Right lung (tissue), 5 donors: ENCODE data around the gene SPPL3. TPM values are rescaled to one million over a fixed set of nuclear protein-coding genes. Genes with fewer than 3 reads are reported as not detected.
"Not testable (repeated sequence)": the region's sequence is repeated elsewhere in the genome, so short reads cannot be mapped to it uniquely, and the experiment has no call there.

Source experiments
- DNase-seq, 2 donors: peaks; one replicate each; pipeline ENCODE4 v3.0.0-alpha.2; 2013
- polyA plus RNA-seq, 5 donors: library from polyadenylated mRNA; unstranded; fragments of 120-200 nt; gene quantifications; one replicate each; pipeline versions ENCODE4 v1.2.1 to v1.2.3, GENCODE V29; 2013; ENCODE audit warnings: inconsistent platforms in 1 of 5, low replicate concordance in 1 of 5; ENCODE audit not compliant: insufficient read length in 5 of 5, insufficient read depth in 1 of 5

The SPPL3 gene
- polyA plus RNA-seq, 5 donors: 67.1 to 76.6 (median 75.5) TPM

GRCh38 chr12:120755269-120755668, 148.9 kb downstream of the SPPL3 start:
- DNase-seq: no peak

GRCh38 chr12:120754792-120755191, 149.4 kb downstream of the SPPL3 start:
- no peak for DNase-seq

- DNase-seq: no peak
Measured at GRCh38 chr12:120751389-120751788, 152.8 kb downstream of the SPPL3 start.

- no peak for DNase-seq
Measured at GRCh38 chr12:120750806-120751205, 153.4 kb downstream of the SPPL3 start.

DNA sequence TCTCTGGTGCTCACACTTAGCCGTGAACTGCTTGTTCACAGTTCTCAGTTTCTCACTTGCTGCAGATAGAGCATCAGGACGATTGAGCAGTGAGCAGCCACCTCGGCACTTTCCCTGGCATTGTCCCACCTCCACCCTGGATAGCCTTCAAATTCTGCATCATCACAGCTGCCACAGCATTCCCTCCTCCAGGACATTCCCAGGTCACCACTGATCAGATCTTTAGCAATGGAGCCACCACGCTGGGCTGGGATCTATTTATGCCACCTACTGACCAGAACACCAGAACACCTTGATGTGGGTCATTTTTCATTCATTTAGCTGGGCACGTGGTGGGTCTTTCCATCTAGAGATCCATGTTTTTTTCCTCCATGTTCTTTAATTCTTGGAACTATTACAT, 154.9 kb downstream of the SPPL3 start:
- DNase-seq: no peak

GRCh38 chr12:120748242-120748641, 155.9 kb downstream of the SPPL3 start:
- DNase-seq: no peak

GRCh38 chr12:120744922-120745493, 159.2 kb downstream of the SPPL3 start:
- DNase-seq: no peak

GRCh38 chr12:120741476-120742421, 162.4 kb downstream of the SPPL3 start:
- DNase-seq: no peak

GRCh38 chr12:120740871-120741270, 163.3 kb downstream of the SPPL3 start:
- DNase-seq: no peak

GRCh38 chr12:120739821-120740613, 164.1 kb downstream of the SPPL3 start:
- DNase-seq: no peak

DNA sequence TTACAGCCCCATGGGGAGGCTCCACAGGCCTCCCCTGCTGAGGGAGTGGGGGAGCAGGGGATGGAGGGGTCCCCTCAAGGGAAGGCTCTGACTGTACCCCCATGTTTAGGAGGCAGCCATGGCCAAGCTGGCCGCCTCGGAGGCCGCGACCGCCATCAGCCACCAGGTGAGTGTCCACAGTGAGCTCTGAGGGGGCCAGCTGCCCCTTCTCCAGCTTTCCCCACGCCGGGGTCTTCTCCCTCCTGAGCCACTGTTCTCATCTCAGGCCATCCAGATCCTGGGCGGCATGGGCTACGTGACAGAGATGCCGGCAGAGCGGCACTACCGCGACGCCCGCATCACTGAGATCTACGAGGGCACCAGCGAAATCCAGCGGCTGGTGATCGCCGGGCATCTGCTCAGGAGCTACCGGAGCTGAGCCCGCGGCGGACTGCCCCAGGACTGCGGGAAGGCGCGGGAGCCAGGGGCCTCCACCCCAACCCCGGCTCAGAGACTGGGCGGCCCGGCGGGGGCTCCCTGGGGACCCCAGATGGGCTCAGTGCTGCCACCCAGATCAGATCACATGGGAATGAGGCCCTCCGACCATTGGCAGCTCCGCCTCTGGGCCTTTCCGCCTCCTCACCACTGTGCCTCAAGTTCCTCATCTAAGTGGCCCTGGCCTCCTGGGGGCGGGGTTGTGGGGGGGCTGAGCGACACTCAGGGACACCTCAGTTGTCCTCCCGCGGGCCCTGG, 165.0 kb downstream of the SPPL3 start:
- DNase-seq: no peak

- no peak for DNase-seq
Measured at GRCh38 chr12:120738252-120739030, 165.7 kb downstream of the SPPL3 start.

DNA sequence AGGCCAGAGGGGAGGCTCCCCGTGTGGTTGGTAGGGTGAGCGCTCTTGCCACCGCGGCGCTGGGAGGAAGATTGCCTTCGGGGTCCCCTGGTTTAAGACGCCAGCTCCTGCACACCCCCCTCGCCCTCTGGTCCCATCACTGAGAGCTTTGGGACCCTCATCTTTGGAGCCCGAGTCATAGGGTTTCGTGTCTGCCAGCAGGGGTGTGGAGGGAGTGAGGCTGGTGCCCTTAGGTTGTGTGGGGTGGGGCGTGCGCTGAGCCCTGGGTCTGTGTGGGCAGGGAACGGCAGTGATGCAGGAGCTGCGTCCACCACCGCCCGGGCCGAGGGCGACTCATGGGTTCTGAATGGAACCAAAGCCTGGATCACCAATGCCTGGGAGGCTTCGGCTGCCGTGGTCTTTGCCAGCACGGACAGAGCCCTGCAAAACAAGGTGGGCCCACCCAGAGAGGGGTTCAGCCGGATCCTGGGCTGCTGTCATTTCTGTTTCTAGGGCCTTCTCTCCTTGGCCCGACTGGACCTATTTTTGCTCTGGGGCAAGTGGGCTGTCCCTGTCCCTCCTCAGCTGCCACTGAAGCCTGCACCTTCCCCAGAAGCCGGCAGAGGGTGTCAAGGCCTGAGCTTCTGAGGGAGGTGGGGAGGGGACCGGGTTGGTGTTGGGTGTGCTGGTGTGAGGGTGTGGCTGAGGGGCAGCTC, 166.5 kb downstream of the SPPL3 start:
- DNase-seq: no peak

DNA sequence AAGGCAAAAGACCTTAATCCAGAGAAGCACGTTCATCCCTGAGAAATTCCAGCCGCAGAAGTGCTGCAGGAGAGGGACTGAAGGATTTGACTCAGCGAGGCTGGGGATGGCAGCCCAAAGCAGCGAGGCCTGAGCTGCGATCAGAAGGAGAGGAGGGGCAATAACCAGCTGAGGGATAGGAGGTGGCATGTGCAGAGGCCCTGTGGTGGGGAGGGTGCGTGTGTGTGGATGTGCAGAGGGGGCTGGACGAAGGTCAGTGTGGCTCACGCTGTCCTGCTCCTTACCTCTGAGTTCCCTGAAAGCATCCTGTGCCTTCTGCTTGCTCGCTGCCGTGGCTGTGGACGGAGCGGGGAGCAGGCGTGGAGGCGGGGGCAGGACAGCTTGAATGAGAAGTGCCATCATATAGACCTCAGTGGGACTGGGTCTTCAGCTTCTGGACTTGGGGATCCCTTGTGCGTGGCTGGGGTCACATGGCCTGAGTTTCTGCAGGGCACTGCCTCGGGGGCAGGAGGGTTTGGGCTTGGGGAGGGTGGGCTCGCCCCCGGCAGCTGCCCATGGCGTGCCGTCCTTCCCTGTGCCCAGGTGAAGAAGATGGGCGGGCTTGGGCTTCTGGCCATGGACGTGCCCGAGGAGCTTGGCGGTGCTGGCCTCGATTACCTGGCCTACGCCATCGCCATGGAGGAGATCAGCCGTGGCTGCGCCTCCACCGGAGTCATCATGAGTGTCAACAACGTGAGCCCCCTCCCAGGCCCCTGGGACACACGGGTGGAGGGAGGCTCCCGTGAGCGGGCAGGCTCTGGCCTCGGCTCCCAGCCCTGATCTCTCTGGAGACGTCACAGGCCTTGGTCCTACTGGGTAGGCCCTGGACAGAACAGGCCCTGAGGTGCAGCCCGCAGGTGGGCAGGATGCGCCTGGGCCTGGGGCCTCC, 167.5 kb downstream of the SPPL3 start:
- no peak for DNase-seq

- DNase-seq: no peak
Measured at GRCh38 chr12:120735181-120735580, 169.0 kb downstream of the SPPL3 start.

- no peak for DNase-seq
Measured at GRCh38 chr12:120734210-120734609, 169.9 kb downstream of the SPPL3 start.

DNA sequence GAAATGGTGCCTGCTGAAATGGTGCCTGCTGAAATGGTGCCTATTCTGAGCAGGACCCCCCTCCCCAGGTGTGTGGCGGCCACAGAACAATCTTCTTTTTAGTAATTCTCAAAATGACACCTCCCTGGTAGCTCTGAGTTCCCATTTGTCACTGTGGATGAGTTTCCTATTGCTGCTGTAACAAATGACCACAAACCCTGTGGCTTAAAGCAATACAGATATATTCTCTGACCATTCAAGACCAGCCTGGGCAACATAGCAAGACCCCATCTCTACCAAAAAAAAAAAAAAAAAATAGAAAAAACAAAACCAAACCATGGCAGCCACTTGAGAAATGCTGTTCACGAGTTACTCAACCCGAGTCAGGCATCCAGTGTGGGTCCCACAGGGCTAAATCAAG, 170.6 kb downstream of the SPPL3 start:
- no peak for DNase-seq

GRCh38 chr12:120732198-120732597, 172.0 kb downstream of the SPPL3 start:
- DNase-seq: not testable (repeated sequence)

DNA sequence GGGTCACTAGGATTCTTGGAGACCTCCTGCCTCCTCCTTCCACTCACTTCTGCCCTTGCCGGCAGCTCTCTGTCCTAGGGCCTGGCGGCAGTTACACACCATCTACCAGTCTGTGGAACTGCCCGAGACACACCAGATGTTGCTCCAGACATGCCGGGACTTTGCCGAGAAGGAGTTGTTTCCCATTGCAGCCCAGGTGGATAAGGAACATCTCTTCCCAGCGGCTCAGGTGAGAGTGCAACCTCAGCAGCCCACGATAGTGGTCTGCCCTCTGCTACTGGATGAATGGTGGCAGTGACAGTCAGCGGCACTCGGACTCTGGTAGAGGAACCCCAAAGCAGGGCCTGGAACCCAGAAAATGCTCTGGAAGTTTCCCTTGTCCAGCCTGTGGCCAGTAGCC, 177.2 kb downstream of the SPPL3 start:
- no peak for DNase-seq
